GM18505 (cell line): ENCODE measurements around the gene GLIPR1L2.
"Not testable (repeated sequence)": the region's sequence is repeated elsewhere in the genome, so short reads cannot be mapped to it uniquely, and the experiment has no call there.

Source experiments
- ATAC-seq: cut with Tn5 transposase; IDR thresholded peaks from one replicate; pipeline ENCODE4 v1.9.1; 2021; ENCODE audit not compliant: unreplicated experiment
- POLR2A ChIP-seq: IDR thresholded peaks from 4 replicates; pipeline ENCODE4 v1.6.1; 2011; ENCODE audit warnings: borderline replicate concordance; ENCODE audit not compliant: insufficient read depth, insufficient read length; ENCODE audit errors: extremely low read depth

GLIPR1L2 gene

GRCh38 chr12:75390899-75391538, at the start of gene GLIPR1L2:
Gene GLIPR1L2 (plus strand): TSS chr12:75391089. CDS start chr12:75391117, 28 bp downstream.
- TF ChIP-seq POLR2A, result peak; percentile 31
- ATAC-seq, result peak; percentile 97

GRCh38 chr12:75341873-75342272, 49.0 kb upstream of the GLIPR1L2 start:
- no peak for ATAC-seq
- TF ChIP-seq POLR2A, result no peak

GRCh38 chr12:75345531-75345930, 45.4 kb upstream of the GLIPR1L2 start:
- no peak for ATAC-seq

GRCh38 chr12:75346215-75346614, 44.7 kb upstream of the GLIPR1L2 start:
- not testable (repeated sequence) for ATAC-seq

More at GRCh38 chr12:75345531-75345930, 45.4 kb upstream of the GLIPR1L2 start:
- TF ChIP-seq POLR2A, result no peak

- no peak for ATAC-seq
Measured at GRCh38 chr12:75349946-75350345, 40.9 kb upstream of the GLIPR1L2 start.

GRCh38 chr12:75350413-75350812, 40.5 kb upstream of the GLIPR1L2 start:
- TF ChIP-seq POLR2A, result no peak
- ATAC-seq, result no peak

More at GRCh38 chr12:75349946-75350345, 40.9 kb upstream of the GLIPR1L2 start:
- no peak for TF ChIP-seq POLR2A

- no peak for ATAC-seq
- TF ChIP-seq POLR2A, result no peak
Measured at GRCh38 chr12:75354011-75354410, 36.9 kb upstream of the GLIPR1L2 start.

- no peak for ATAC-seq
- TF ChIP-seq POLR2A, result no peak
Measured at GRCh38 chr12:75360920-75361319, 30.0 kb upstream of the GLIPR1L2 start.

- ATAC-seq, result no peak
- TF ChIP-seq POLR2A, result no peak
Measured at GRCh38 chr12:75361408-75361807, 29.5 kb upstream of the GLIPR1L2 start.

- no peak for ATAC-seq
- TF ChIP-seq POLR2A, result no peak
Measured at GRCh38 chr12:75364919-75365318, 26.0 kb upstream of the GLIPR1L2 start.

GRCh38 chr12:75366629-75367028, 24.3 kb upstream of the GLIPR1L2 start:
- ATAC-seq, result peak; percentile 73
- TF ChIP-seq POLR2A, result no peak

- ATAC-seq, result no peak
- no peak for TF ChIP-seq POLR2A
Measured at GRCh38 chr12:75374971-75375370, 15.9 kb upstream of the GLIPR1L2 start.

- no peak for ATAC-seq
- no peak for TF ChIP-seq POLR2A
Measured at GRCh38 chr12:75378354-75378753, 12.5 kb upstream of the GLIPR1L2 start.

GRCh38 chr12:75389061-75389460, 1.8 kb upstream of the GLIPR1L2 start:
- no peak for ATAC-seq
- no peak for TF ChIP-seq POLR2A

GRCh38 chr12:75389706-75390105, 1.2 kb upstream of the GLIPR1L2 start:
- no peak for ATAC-seq
- no peak for TF ChIP-seq POLR2A
